ENCODE results near the gene SLC5A11. TPM values are rescaled to one million over a fixed set of nuclear protein-coding genes. Genes with fewer than 3 reads are reported as not detected.

SLC5A11 gene
- total and polyA plus RNA-seq, 2 donors (not counting 1 experiment from before 2014, with no cell fraction given), result 0.62 to 0.84 TPM

GRCh38 chr16:24839347-24839972 is 6.3 kb upstream of the SLC5A11 start:
- TF ChIP-seq CTCF (IDR thresholded peaks at IDR 0.05) (no peak), EZH2 (IDR thresholded peaks at IDR 0.05; ENCODE audit: borderline replicate concordance, insufficient read depth, low read depth, low read length, poor library complexity, severe bottlenecking) (no peak)
- H3K4me3 Mint-ChIP-seq, result no peak overlapping the region
- ChIA-PET CTCF (no interaction called here), POLR2A (no interaction called here)
- Histone ChIP-seq H3K4me1 (ENCODE audit: control insufficient read depth in 2 of 2, insufficient read depth in 2 of 2, low read length in 2 of 2) (no peaks in the 10 kb centered on the region), H2AFZ (ENCODE audit: insufficient read depth, low read depth, low read length, poor library complexity, severe bottlenecking) (no peak overlapping the region), H3K9ac (ENCODE audit: low read length) (no peak overlapping the region), H3K4me2 (replicated peaks; ENCODE audit: low read depth, low read length, poor library complexity, severe bottlenecking) (no peak overlapping the region), H3K9me3 (ENCODE audit: control extremely low read depth in 1 of 3, control insufficient read depth in 2 of 3, insufficient read depth in 1 of 3, low read length in 2 of 3) (no peaks in the 10 kb centered on the region), H3K4me3 (ENCODE audit: control extremely low read depth in 1 of 5, extremely low read depth in 1 of 5, insufficient read depth in 1 of 5, low read depth in 2 of 5, low read length in 4 of 5) (no peak overlapping the region), H3K79me2 (ENCODE audit: control insufficient read depth, insufficient read depth, low read length) (no peaks in the 10 kb centered on the region), H3K27ac (ENCODE audit: low read length in 2 of 2) (no peak overlapping the region), H4K20me1 (ENCODE audit: control insufficient read depth, insufficient read depth, low read length, poor library complexity, severe bottlenecking) (no peaks in the 10 kb centered on the region), H3K36me3 (replicated peaks in 1 of 2; ENCODE audit: control extremely low read depth in 1 of 2, control insufficient read depth in 1 of 2, extremely low read depth in 1 of 2, insufficient read depth in 2 of 2, low read length in 1 of 2) (no peaks in the 10 kb centered on the region), H3K27me3 (replicated peaks in 1 of 4; ENCODE audit: control extremely low read depth in 1 of 4, control insufficient read depth in 3 of 4, insufficient read depth in 4 of 4, low read length in 3 of 4) (no peaks in the 10 kb centered on the region)
- intact Hi-C loops (cut with micrococcal nuclease), result no loop called here
- ATAC-seq (ENCODE audit: low read depth) (no peak), DNase-seq (no peak)
- H3K4me1 Mint-ChIP-seq, result no peaks in the 10 kb centered on the region
- no peaks in the 10 kb centered on the region for H3K27me3 Mint-ChIP-seq
- H3K27ac Mint-ChIP-seq, result no peak overlapping the region
- 85% methylated on average over 3 of the region's 7 CpGs for WGBS (ENCODE audit: insufficient coverage)
- no peaks in the 10 kb centered on the region for H3K9me3 Mint-ChIP-seq (ENCODE audit: insufficient read depth)

- Histone ChIP-seq H4K20me1 (ENCODE audit: control insufficient read depth, insufficient read depth, low read length, poor library complexity, severe bottlenecking) (no peaks in the 10 kb centered on the region), H3K27ac (ENCODE audit: low read length in 2 of 2) (no peak overlapping the region), H3K36me3 (replicated peaks in 1 of 2; ENCODE audit: control extremely low read depth in 1 of 2, control insufficient read depth in 1 of 2, extremely low read depth in 1 of 2, insufficient read depth in 2 of 2, low read length in 1 of 2) (no peaks in the 10 kb centered on the region), H3K9me3 (ENCODE audit: control extremely low read depth in 1 of 3, control insufficient read depth in 2 of 3, insufficient read depth in 1 of 3, low read length in 2 of 3) (no peaks in the 10 kb centered on the region), H3K27me3 (replicated peaks in 1 of 4; ENCODE audit: control extremely low read depth in 1 of 4, control insufficient read depth in 3 of 4, insufficient read depth in 4 of 4, low read length in 3 of 4) (no peaks in the 10 kb centered on the region), H3K79me2 (ENCODE audit: control insufficient read depth, insufficient read depth, low read length) (no peaks in the 10 kb centered on the region), H3K4me2 (replicated peaks; ENCODE audit: low read depth, low read length, poor library complexity, severe bottlenecking) (no peak overlapping the region), H2AFZ (ENCODE audit: insufficient read depth, low read depth, low read length, poor library complexity, severe bottlenecking) (no peak overlapping the region), H3K9ac (ENCODE audit: low read length) (no peak overlapping the region), H3K4me3 (ENCODE audit: control extremely low read depth in 1 of 5, extremely low read depth in 1 of 5, insufficient read depth in 1 of 5, low read depth in 2 of 5, low read length in 4 of 5) (no peak overlapping the region), H3K4me1 (ENCODE audit: control insufficient read depth in 2 of 2, insufficient read depth in 2 of 2, low read length in 2 of 2) (no peaks in the 10 kb centered on the region)
- POLR2A ChIA-PET, result no interaction called here
- Mint-ChIP-seq H3K4me3 (no peak overlapping the region), H3K4me1 (no peaks in the 10 kb centered on the region), H3K27ac (no peak overlapping the region), H3K27me3 (no peaks in the 10 kb centered on the region), H3K9me3 (ENCODE audit: insufficient read depth) (no peaks in the 10 kb centered on the region)
- TF ChIP-seq EZH2 (IDR thresholded peaks at IDR 0.05; ENCODE audit: borderline replicate concordance, insufficient read depth, low read depth, low read length, poor library complexity, severe bottlenecking), result no peak
- TF ChIP-seq CTCF (IDR thresholded peaks at IDR 0.05), result no peak
- no peak for ATAC-seq (ENCODE audit: low read depth)
- no peak for DNase-seq
- intact Hi-C loops (cut with micrococcal nuclease), result no loop called here
- CTCF ChIA-PET, result no interaction called here
Measured at GRCh38 chr16:24841291-24841690, 4.5 kb upstream of the SLC5A11 start.

Data from B cell (primary cell).